ENCODE measurements around the gene TRAPPC11. TPM values are rescaled to one million over a fixed set of nuclear protein-coding genes. Genes with fewer than 3 reads are reported as not detected.

Gene TRAPPC11
- total RNA-seq, 2 experiments from 2014 or later: 14.7 to 19.2 TPM

DNA sequence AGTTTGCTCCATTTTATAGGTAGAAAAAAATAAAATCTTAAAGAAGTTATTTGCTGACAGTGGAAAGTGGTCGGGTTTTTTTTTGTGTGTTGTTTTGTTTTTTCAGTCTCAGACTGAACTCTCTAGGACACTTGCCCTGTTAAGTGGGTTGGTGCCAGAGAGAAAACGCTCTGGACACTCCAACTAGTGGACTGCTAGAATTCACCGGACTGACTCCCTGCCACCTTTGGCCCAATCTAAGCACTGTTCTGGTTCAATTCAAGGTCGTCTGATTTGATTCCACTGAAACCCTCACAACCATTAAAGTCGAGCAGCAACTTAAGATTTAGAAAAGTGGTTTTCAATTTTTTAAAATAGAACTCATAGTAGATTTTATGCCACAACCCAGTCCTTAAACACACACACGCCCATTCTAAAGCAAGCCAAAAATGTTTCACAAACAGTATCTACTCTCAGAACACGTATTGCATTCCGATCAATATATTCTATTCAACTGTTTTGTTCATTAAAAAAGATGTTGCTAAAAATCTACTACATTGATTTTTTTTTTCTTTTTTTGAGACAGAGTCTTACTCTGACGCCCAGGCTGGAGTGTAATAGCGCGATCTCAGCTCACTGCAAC is 27.4 kb upstream of the TRAPPC11 start:
- no peaks in the 10 kb centered on the region for H3K27me3 Mint-ChIP-seq
- no peaks in the 10 kb centered on the region for H3K36me3 Mint-ChIP-seq (ENCODE audit: low read depth)
- no peak overlapping the region for H3K27ac Mint-ChIP-seq
- intact Hi-C loops (cut with DNase I, micrococcal nuclease): no loop called here
- ATAC-seq (ENCODE audit: poor library complexity) (no peak), DNase-seq (no peak)
- no peak overlapping the region for H3K4me3 Mint-ChIP-seq
- H3K27me3 ChIP-seq (ENCODE audit: control insufficient read depth in 1 of 2, insufficient read depth in 2 of 2, low read length in 2 of 2): no peaks in the 10 kb centered on the region
- no peaks in the 10 kb centered on the region for H3K36me3 ChIP-seq (ENCODE audit: insufficient read depth, low read length)
- H3K4me1 Mint-ChIP-seq (ENCODE audit: low read depth): no peaks in the 10 kb centered on the region
- no peak overlapping the region for H3K4me3 ChIP-seq (ENCODE audit: low read length)
- no peaks in the 10 kb centered on the region for H3K4me1 ChIP-seq (ENCODE audit: insufficient read depth, low read length)
- peaks cover 0 to 4% of the 10 kb centered on the region in 2 experiments for H3K9me3 ChIP-seq (ENCODE audit: control insufficient read depth in 1 of 2, insufficient read depth in 1 of 2, low read length in 2 of 2)
- TF ChIP-seq, protein P1, sequence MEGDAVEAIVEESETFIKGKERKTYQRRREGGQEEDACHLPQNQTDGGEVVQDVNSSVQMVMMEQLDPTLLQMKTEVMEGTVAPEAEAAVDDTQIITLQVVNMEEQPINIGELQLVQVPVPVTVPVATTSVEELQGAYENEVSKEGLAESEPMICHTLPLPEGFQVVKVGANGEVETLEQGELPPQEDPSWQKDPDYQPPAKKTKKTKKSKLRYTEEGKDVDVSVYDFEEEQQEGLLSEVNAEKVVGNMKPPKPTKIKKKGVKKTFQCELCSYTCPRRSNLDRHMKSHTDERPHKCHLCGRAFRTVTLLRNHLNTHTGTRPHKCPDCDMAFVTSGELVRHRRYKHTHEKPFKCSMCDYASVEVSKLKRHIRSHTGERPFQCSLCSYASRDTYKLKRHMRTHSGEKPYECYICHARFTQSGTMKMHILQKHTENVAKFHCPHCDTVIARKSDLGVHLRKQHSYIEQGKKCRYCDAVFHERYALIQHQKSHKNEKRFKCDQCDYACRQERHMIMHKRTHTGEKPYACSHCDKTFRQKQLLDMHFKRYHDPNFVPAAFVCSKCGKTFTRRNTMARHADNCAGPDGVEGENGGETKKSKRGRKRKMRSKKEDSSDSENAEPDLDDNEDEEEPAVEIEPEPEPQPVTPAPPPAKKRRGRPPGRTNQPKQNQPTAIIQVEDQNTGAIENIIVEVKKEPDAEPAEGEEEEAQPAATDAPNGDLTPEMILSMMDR (IDR thresholded peaks at IDR 0.05): no peak
- CTCF ChIA-PET: no interaction called here
- POLR2A ChIA-PET: interaction anchor here (0.7 kb wide), 1 partner anchor 53 kb away, joined by 3 read pairs; no protein-coding TSS in a partner anchor
- no peak overlapping the region for H3K27ac ChIP-seq (ENCODE audit: low read depth in 1 of 2, low read length in 2 of 2)
- no peaks in the 10 kb centered on the region for H3K9me3 Mint-ChIP-seq

GRCh38 chr4:183632689-183633088 is 26.4 kb upstream of the TRAPPC11 start:
- Mint-ChIP-seq H3K27me3 (no peaks in the 10 kb centered on the region), H3K27ac (no peak overlapping the region), H3K4me3 (no peak overlapping the region), H3K9me3 (no peaks in the 10 kb centered on the region), H3K4me1 (ENCODE audit: low read depth) (no peaks in the 10 kb centered on the region), H3K36me3 (ENCODE audit: low read depth) (no peaks in the 10 kb centered on the region)
- Histone ChIP-seq H3K4me1 (ENCODE audit: insufficient read depth, low read length) (no peaks in the 10 kb centered on the region), H3K9me3 (ENCODE audit: control insufficient read depth in 1 of 2, insufficient read depth in 1 of 2, low read length in 2 of 2) (peaks cover 0 to 4% of the 10 kb centered on the region in 2 experiments), H3K27me3 (ENCODE audit: control insufficient read depth in 1 of 2, insufficient read depth in 2 of 2, low read length in 2 of 2) (no peaks in the 10 kb centered on the region), H3K36me3 (ENCODE audit: insufficient read depth, low read length) (no peaks in the 10 kb centered on the region), H3K4me3 (ENCODE audit: low read length) (no peak overlapping the region), H3K27ac (ENCODE audit: low read depth in 1 of 2, low read length in 2 of 2) (no peak overlapping the region)
- ChIA-PET CTCF (no interaction called here), POLR2A (no interaction called here)
- ATAC-seq (ENCODE audit: poor library complexity) (no peak), DNase-seq (no peak)
- intact Hi-C loops (cut with DNase I, micrococcal nuclease): no loop called here
- TF ChIP-seq, protein P1 (IDR thresholded peaks at IDR 0.05): no peak

DNA sequence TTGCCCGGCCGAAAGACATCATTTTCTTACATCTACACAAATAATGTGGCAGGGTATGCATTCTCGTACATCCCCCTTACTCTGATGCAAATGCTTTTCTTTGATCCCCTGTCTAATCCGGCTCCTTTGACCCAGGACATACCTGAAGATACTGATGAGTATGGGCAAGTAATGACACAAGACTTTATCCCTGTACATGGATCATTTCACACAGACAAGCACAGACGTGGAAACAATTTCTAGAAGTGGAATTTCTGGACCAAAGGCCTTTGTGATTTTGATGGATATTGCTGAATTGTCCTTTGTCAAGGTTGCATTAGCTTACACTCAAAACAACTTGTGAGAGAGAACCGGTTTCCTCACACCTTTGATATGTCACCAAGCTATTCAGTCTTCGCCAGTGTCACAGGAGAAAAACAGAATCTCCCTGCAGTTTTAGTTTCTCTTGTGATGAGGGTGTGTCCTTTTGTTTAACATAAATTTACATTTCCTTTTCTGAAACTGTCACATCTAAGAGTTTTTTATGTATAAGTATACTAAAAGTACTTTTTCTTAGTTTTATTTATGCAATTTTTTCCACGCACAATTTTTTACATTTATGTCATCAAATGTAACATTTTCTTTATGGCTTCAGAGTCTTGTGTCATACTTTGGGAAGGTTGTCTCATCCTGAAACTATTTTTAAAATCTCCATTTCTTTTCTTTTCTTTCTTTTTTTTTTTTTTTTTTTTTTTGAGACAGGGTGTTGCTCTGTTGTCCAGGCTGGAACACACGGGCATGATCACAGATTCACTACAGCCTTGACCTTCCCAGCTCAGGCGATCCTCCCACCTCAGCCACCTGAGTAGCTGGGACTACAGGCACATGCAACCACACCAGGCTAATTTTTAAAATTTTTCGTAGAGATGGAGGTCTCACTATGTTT is 25.4 kb upstream of the TRAPPC11 start:
- intact Hi-C loops (cut with DNase I, micrococcal nuclease): no loop called here

More for the DNA sequence above, 25.4 kb upstream of the TRAPPC11 start:
- H3K27ac ChIP-seq (ENCODE audit: low read depth in 1 of 2, low read length in 2 of 2): no peak overlapping the region
- no peaks in the 10 kb centered on the region for H3K27me3 ChIP-seq (ENCODE audit: control insufficient read depth in 1 of 2, insufficient read depth in 2 of 2, low read length in 2 of 2)
- peaks cover 0 to 4% of the 10 kb centered on the region in 2 experiments for H3K9me3 ChIP-seq (ENCODE audit: control insufficient read depth in 1 of 2, insufficient read depth in 1 of 2, low read length in 2 of 2)
- POLR2A ChIA-PET: no interaction called here
- no peak overlapping the region for H3K4me3 ChIP-seq (ENCODE audit: low read length)
- Mint-ChIP-seq H3K27ac (no peak overlapping the region), H3K4me1 (ENCODE audit: low read depth) (no peaks in the 10 kb centered on the region), H3K27me3 (no peaks in the 10 kb centered on the region), H3K4me3 (no peak overlapping the region), H3K36me3 (ENCODE audit: low read depth) (no peaks in the 10 kb centered on the region), H3K9me3 (no peaks in the 10 kb centered on the region)
- no peaks in the 10 kb centered on the region for H3K36me3 ChIP-seq (ENCODE audit: insufficient read depth, low read length)
- TF ChIP-seq, protein P1 (IDR thresholded peaks at IDR 0.05): no peak
- no peaks in the 10 kb centered on the region for H3K4me1 ChIP-seq (ENCODE audit: insufficient read depth, low read length)
- DNase-seq: no peak
- ATAC-seq (ENCODE audit: poor library complexity): no peak
- CTCF ChIA-PET: no interaction called here

All from CD4-positive, alpha-beta T cell (primary cell).